Femur (tissue), 1 donor: Measurements from ENCODE around the gene LRAT.

Source experiments
- DNase-seq: peaks from one replicate; pipeline ENCODE4 v3.0.0-alpha.2; 2017

Gene LRAT

GRCh38 chr4:154778264-154778663 lies 34.5 kb downstream of the LRAT start:
- no peak for DNase-seq

GRCh38 chr4:154779362-154779947 lies 35.7 kb downstream of the LRAT start:
- DNase-seq, result no peak

- no peak for DNase-seq
Measured at GRCh38 chr4:154781126-154781982, 37.6 kb downstream of the LRAT start, which contains the start of gene RBM46. RBM46 (plus strand) TSS chr4:154781272; CDS start chr4:154796753, 15,481 bp downstream.

GRCh38 chr4:154781983-154782293 lies 38.1 kb downstream of the LRAT start:
- DNase-seq, result no peak
